Effector memory CD4-positive, alpha-beta T cell (primary cell): ENCODE results near the gene EI24.
A peak's percentile ranks its signal among the peaks of the same experiment; 100 is the strongest.
"Not testable (repeated sequence)": the region's sequence is repeated elsewhere in the genome, so short reads cannot be mapped to it uniquely, and the experiment has no call there.

Experiments
- DNase-seq, 3 donors: peaks; one replicate each; pipeline ENCODE4 v3.0.0-alpha.2; 2020
- H3K27ac ChIP-seq: 2 replicates; pipeline ENCODE4 v1.7.0; 2013; ENCODE audit warnings: mild to moderate bottlenecking, low read length, moderate library complexity; ENCODE audit not compliant: insufficient read depth, poor library complexity, severe bottlenecking
- H3K27me3 ChIP-seq: replicated peaks from 2 replicates; pipeline ENCODE4 v1.7.0; 2013; ENCODE audit warnings: mild to moderate bottlenecking, low read length; ENCODE audit not compliant: insufficient read depth, control insufficient read depth, poor library complexity, severe bottlenecking
- H3K36me3 ChIP-seq: 2 replicates; pipeline ENCODE4 v1.7.0; 2013; ENCODE audit warnings: mild to moderate bottlenecking, low read length, moderate library complexity; ENCODE audit not compliant: control insufficient read depth, insufficient read depth
- H3K4me1 ChIP-seq: 2 replicates; pipeline ENCODE4 v1.7.0; 2013; ENCODE audit warnings: low read length, mild to moderate bottlenecking; ENCODE audit not compliant: control insufficient read depth, insufficient read depth, poor library complexity, severe bottlenecking
- H3K4me3 ChIP-seq: 2 replicates; pipeline ENCODE4 v1.7.0; 2013; ENCODE audit warnings: low read length, low read depth, mild to moderate bottlenecking; ENCODE audit not compliant: insufficient read depth, poor library complexity, severe bottlenecking
- H3K9me3 ChIP-seq: 2 replicates; pipeline ENCODE4 v1.7.0; 2013; ENCODE audit warnings: mild to moderate bottlenecking, low read length, moderate library complexity; ENCODE audit not compliant: control insufficient read depth

The EI24 gene

GRCh38 chr11:125572916-125573315 lies 3.6 kb downstream of the EI24 start:
- Histone ChIP-seq H3K27me3 (no peaks in the 10 kb centered on the region), H3K27ac (no peak overlapping the region), H3K4me3 (no peak overlapping the region), H3K4me1 (peaks cover 15% of the 10 kb centered on the region), H3K9me3 (no peaks in the 10 kb centered on the region), H3K36me3 (peaks cover 38% of the 10 kb centered on the region)
- no peak for DNase-seq

- H3K4me3 ChIP-seq, H3K4me1 ChIP-seq, DNase-seq: not testable (repeated sequence)
Measured at GRCh38 chr11:125577181-125577580, 7.9 kb downstream of the EI24 start.

GRCh38 chr11:125578783-125579182 lies 9.5 kb downstream of the EI24 start:
- no peaks in the 10 kb centered on the region for H3K27me3 ChIP-seq
- H3K4me1 ChIP-seq = no peaks in the 10 kb centered on the region
- H3K27ac ChIP-seq = no peak overlapping the region
- H3K36me3 ChIP-seq = peaks cover 76% of the 10 kb centered on the region
- no peak for DNase-seq
- no peak overlapping the region for H3K4me3 ChIP-seq
- no peaks in the 10 kb centered on the region for H3K9me3 ChIP-seq

More at GRCh38 chr11:125577181-125577580, 7.9 kb downstream of the EI24 start:
- not testable (repeated sequence) for H3K9me3 ChIP-seq, H3K27ac ChIP-seq, H3K27me3 ChIP-seq
- peaks cover 68% of the 10 kb centered on the region for H3K36me3 ChIP-seq

- H3K36me3 ChIP-seq = peaks cover 74% of the 10 kb centered on the region
- H3K9me3 ChIP-seq = no peaks in the 10 kb centered on the region
- H3K27me3 ChIP-seq = no peaks in the 10 kb centered on the region
- no peak overlapping the region for H3K4me3 ChIP-seq
- no peaks in the 10 kb centered on the region for H3K4me1 ChIP-seq
- no peak overlapping the region for H3K27ac ChIP-seq
- DNase-seq = no peak
Measured at GRCh38 chr11:125579811-125580210, 10.5 kb downstream of the EI24 start.

- H3K36me3 ChIP-seq = peaks cover 45% of the 10 kb centered on the region
- no peak for DNase-seq
- no peak overlapping the region for H3K4me3 ChIP-seq
- H3K27me3 ChIP-seq = no peaks in the 10 kb centered on the region
- H3K9me3 ChIP-seq = no peaks in the 10 kb centered on the region
- H3K27ac ChIP-seq = no peak overlapping the region
- no peaks in the 10 kb centered on the region for H3K4me1 ChIP-seq
Measured at GRCh38 chr11:125583496-125583895, 14.2 kb downstream of the EI24 start.

GRCh38 chr11:125585487-125585886 lies 16.2 kb downstream of the EI24 start:
- DNase-seq = no peak
- Histone ChIP-seq H3K27ac (no peak overlapping the region), H3K4me1 (no peaks in the 10 kb centered on the region), H3K4me3 (no peak overlapping the region), H3K27me3 (no peaks in the 10 kb centered on the region), H3K9me3 (no peaks in the 10 kb centered on the region), H3K36me3 (peaks cover 29% of the 10 kb centered on the region)

- no peak for DNase-seq
- Histone ChIP-seq H3K9me3 (no peaks in the 10 kb centered on the region), H3K27ac (no peak overlapping the region), H3K4me1 (no peaks in the 10 kb centered on the region), H3K36me3 (peaks cover 21% of the 10 kb centered on the region), H3K27me3 (no peaks in the 10 kb centered on the region), H3K4me3 (no peak overlapping the region)
Measured at GRCh38 chr11:125586623-125587022, 17.3 kb downstream of the EI24 start.

- Histone ChIP-seq H3K4me3 (no peak overlapping the region), H3K36me3 (peaks cover 18% of the 10 kb centered on the region), H3K27me3 (no peaks in the 10 kb centered on the region), H3K9me3 (no peaks in the 10 kb centered on the region), H3K27ac (no peak overlapping the region), H3K4me1 (no peaks in the 10 kb centered on the region)
- DNase-seq = no peak
Measured at GRCh38 chr11:125587480-125587879, 18.2 kb downstream of the EI24 start.

- Histone ChIP-seq H3K4me3 (no peak overlapping the region), H3K4me1 (peaks cover 3% of the 10 kb centered on the region), H3K27me3 (no peaks in the 10 kb centered on the region), H3K36me3 (peaks cover 8% of the 10 kb centered on the region), H3K9me3 (no peaks in the 10 kb centered on the region), H3K27ac (no peak overlapping the region)
- no peak for DNase-seq
Measured at GRCh38 chr11:125588505-125588904, 19.2 kb downstream of the EI24 start.

- Histone ChIP-seq H3K4me3 (peak overlapping the region; percentile 60), H3K36me3 (peaks cover 3% of the 10 kb centered on the region), H3K27ac (peak overlapping the region; percentile 95), H3K27me3 (no peaks in the 10 kb centered on the region), H3K4me1 (peaks cover 5% of the 10 kb centered on the region), H3K9me3 (no peaks in the 10 kb centered on the region)
- peak in 2 of 3 donors; percentile 4 to 9 for DNase-seq
Measured at GRCh38 chr11:125591649-125592304, 22.5 kb downstream of the EI24 start.
